HG03571 (cell line): ENCODE measurements around the gene CUX1.
"Not testable (repeated sequence)": the region's sequence is repeated elsewhere in the genome, so short reads cannot be mapped to it uniquely, and the experiment has no call there.

Experiments
- ATAC-seq: cut with Tn5 transposase; IDR thresholded peaks from one replicate; pipeline ENCODE4 v1.9.1; 2021; ENCODE audit not compliant: unreplicated experiment

Gene CUX1

GRCh38 chr7:101792682-101793071, 24.7 kb upstream of the CUX1 start:
- ATAC-seq, result not testable (repeated sequence)

- ATAC-seq, result no peak
These were observed 22.0 kb upstream of the CUX1 start for GRCh38 chr7:101795461-101795860.

- ATAC-seq, result not testable (repeated sequence)
These were observed 19.3 kb upstream of the CUX1 start for GRCh38 chr7:101798173-101798572.

GRCh38 chr7:101803203-101804087, 14.0 kb upstream of the CUX1 start:
- ATAC-seq, result no peak

- ATAC-seq, result no peak
These were observed 13.1 kb upstream of the CUX1 start for GRCh38 chr7:101804088-101804963.

GRCh38 chr7:101804967-101805366, 12.5 kb upstream of the CUX1 start:
- ATAC-seq, result no peak

- no peak for ATAC-seq
These were observed 4.8 kb upstream of the CUX1 start for GRCh38 chr7:101812595-101812994.

GRCh38 chr7:101813402-101814019, 3.9 kb upstream of the CUX1 start:
- ATAC-seq, result no peak

- ATAC-seq, result no peak
These were observed 3.1 kb upstream of the CUX1 start for GRCh38 chr7:101814081-101814990.

- peak; percentile 32 for ATAC-seq
These were observed 2.2 kb upstream of the CUX1 start for GRCh38 chr7:101814991-101815825.

GRCh38 chr7:101815826-101816594, 1.4 kb upstream of the CUX1 start:
- peak; percentile 49 for ATAC-seq

- no peak for ATAC-seq
These were observed 593 bp upstream of the CUX1 start for GRCh38 chr7:101816595-101817470.

- no peak for ATAC-seq
These were observed 1.1 kb downstream of the CUX1 start for GRCh38 chr7:101818287-101819071.

- no peak for ATAC-seq
These were observed 1.8 kb downstream of the CUX1 start for GRCh38 chr7:101819183-101819582.

GRCh38 chr7:101819913-101820522, 2.6 kb downstream of the CUX1 start:
- ATAC-seq, result no peak

- no peak for ATAC-seq
These were observed 3.3 kb downstream of the CUX1 start for GRCh38 chr7:101820703-101821102.

GRCh38 chr7:101822632-101823031, 5.2 kb downstream of the CUX1 start:
- ATAC-seq, result not testable (repeated sequence)
